HCT116 (cell line): ENCODE results near the gene SULT1B1.

Experiments used
- CEBPB ChIP-seq: IDR thresholded peaks from 2 replicates; pipeline ENCODE4 v1.6.1; 2012; ENCODE audit warnings: low read depth
- CTCF ChIP-seq, 3 experiments: fragments of 200-600 bp in 1 of 3; sonication (generic) in 1 of 3; IDR thresholded peaks in 2 of 3; conservative IDR thresholded peaks in 1 of 3; 2 replicates each; pipeline ENCODE4 v1.5.1; 2012 to 2017; ENCODE audit warnings: low read depth in 2 of 3, low read length in 2 of 3, antibody characterized with exemption in 1 of 3, borderline replicate concordance in 1 of 3, control low read depth in 1 of 3, mild to moderate bottlenecking in 1 of 3, mixed read lengths in 1 of 3, mixed run types in 1 of 3, moderate library complexity in 1 of 3; ENCODE audit not compliant: insufficient read depth in 1 of 3
- EGR1 ChIP-seq: IDR thresholded peaks from 2 replicates; pipeline ENCODE4 v1.6.1; 2012; ENCODE audit warnings: low read depth
- EZH2 ChIP-seq: fragments of 200-600 bp; sonication (generic); IDR thresholded peaks from 2 replicates; pipeline ENCODE4 v1.6.1; 2017; ENCODE audit warnings: antibody characterized with exemption, mixed run types
- EZH2phosphoT487 ChIP-seq: fragments of 200-600 bp; IDR thresholded peaks from 2 replicates; pipeline ENCODE4 v1.6.1; 2018; ENCODE audit warnings: antibody characterized with exemption, borderline replicate concordance
- POLR2A ChIP-seq: IDR thresholded peaks from 2 replicates; pipeline ENCODE4 v1.7.0; 2011; ENCODE audit warnings: borderline replicate concordance; ENCODE audit not compliant: insufficient read depth, insufficient read length; ENCODE audit errors: extremely low read depth
- REST ChIP-seq: IDR thresholded peaks from 2 replicates; pipeline ENCODE4 v1.6.1; 2012; ENCODE audit warnings: low read depth
- SP1 ChIP-seq: IDR thresholded peaks from 2 replicates; pipeline ENCODE4 v1.6.1; 2012; ENCODE audit warnings: low read depth
- ZNF274 ChIP-seq: fragments of 200-500 bp; sonication (Bioruptor generic); IDR thresholded peaks from 2 replicates; pipeline ENCODE4 v1.6.1; 2014; ENCODE audit warnings: mild to moderate bottlenecking, low read depth, low read length, inconsistent platforms

- TF ChIP-seq POLR2A = no peak
- TF ChIP-seq CTCF (IDR thresholded peaks at IDR 0.05 in 2 of 3, conservative IDR thresholded peaks at IDR 0.05 in 1 of 3; ENCODE audit: borderline replicate concordance in 1 of 3, insufficient read depth in 1 of 3, low read depth in 2 of 3, low read length in 2 of 3) = no peak
- no peak for TF ChIP-seq EZH2phosphoT487
- no peak for TF ChIP-seq EZH2
- TF ChIP-seq SP1 = no peak
- TF ChIP-seq ZNF274 = no peak
- TF ChIP-seq REST = no peak
- TF ChIP-seq CEBPB = no peak
- TF ChIP-seq EGR1 = no peak
Observed at GRCh38 chr4:69730002-69730401, 30.4 kb downstream of the SULT1B1 start.
